HPDE6-E6E7 (cell line): ENCODE results near the gene NHSL2.
"Not testable (repeated sequence)": the region's sequence is repeated elsewhere in the genome, so short reads cannot be mapped to it uniquely, and the experiment has no call there.

Experiments used
- DNase-seq: peaks from one replicate; pipeline ENCODE4 v3.0.0; 2011; ENCODE audit warnings: missing footprints; ENCODE audit errors: extremely low spot score

Gene NHSL2

DNA sequence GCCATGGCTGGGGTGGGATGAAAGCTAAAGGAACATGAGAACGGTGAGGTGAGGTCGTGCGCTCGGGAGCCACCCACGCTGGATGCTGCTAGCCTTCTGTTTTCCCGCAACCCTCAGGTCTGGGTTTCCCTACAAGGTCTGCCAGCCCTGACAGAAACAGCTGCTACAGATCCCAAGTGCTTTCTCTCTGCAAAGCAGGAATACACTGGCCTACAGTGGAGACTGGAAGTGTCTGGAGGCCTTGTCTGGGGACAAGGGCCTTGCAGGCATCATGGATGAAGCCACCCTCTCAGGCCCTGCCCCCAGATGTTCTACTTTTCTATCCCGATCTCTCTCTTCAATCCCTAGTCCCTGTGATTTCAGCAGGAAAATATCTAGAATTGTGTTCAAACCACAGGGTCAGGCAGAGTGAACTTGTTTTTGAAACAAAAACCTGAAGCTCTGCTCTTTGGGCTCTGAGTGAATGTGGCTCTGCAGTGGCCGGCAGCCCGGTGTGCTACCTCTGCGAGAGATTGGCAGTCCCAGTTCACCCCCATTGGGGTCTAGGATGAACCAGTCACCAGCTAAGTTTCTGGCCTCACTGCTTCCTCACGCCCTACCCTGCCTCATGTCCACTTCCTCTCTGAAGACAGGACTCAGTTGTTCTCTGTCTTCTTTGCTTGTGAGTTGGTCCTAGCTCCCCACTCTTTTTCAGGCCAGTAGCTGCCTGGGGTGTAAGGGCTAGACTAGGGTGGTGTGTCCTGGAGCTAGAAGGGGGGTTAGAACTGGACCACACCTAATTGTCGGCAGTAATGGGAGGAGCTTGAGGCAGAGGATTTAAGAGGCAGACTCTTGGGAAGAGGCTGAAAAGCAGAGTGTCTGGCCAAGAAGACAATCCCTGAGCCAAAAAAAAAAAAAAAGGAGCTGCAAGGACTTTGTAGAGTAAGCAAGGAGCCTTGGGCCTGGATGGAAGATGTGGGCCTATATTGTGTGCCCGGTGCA is 131.5 kb downstream of the NHSL2 start:
- DNase-seq = no peak

DNA sequence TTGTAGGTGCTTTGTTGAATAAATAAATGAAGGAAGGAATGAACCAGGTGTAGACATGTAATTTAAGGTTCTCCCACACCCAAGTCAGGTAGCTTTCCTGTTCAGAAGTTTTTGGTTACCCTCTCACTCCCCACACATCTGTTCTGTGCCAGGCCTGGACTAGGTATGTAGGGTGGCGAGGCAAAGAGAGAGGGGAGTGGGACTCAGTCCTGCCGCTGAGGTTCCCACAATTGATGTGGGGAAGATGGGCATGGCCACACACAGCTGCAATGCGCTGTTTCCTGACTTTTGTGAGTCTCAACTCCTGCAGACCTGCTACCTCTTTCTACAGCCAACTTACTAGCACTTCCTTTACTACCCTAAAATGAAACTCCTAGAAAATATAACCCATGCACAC is 132.2 kb downstream of the NHSL2 start:
- no peak for DNase-seq

DNA sequence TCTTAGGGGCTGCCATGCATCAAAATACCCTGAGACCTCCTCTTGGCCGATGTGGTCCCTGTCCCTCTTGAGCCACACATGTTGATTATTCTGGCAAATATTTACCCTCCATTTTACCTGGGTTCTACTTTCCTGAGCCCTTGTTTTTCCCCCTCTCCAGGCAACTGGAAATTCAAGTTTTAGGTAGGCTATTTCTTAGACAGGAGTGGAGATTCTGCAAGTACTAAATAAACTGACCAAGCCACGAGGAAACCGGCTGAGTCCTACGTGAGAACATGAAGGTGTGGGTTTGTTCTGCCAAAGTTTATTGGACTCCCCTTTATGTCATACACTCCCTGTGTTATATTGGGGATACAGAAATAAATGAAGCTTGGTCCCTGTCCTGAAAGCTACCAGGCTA is 133.0 kb downstream of the NHSL2 start:
- DNase-seq = no peak

DNA sequence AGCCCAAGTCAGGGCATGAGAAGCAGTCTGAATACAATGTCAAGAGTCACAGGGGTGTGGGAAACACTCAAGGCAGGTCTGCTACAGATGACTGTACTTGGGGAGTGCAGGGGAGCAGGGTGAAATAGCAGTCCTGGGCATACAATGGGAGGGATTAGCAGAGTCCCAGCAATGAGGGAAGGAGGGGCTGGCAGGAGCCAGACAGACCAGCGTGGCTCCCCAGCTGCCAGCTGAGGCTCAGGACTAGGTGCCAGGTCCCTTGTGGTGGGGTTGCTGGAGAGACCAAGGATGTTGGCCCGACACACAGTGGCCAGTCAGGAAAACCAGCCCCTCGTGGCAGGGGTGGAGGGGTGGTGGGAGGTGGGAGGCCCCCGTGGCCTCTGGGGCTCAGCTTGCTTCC is 134.5 kb downstream of the NHSL2 start:
- no peak for DNase-seq

DNA sequence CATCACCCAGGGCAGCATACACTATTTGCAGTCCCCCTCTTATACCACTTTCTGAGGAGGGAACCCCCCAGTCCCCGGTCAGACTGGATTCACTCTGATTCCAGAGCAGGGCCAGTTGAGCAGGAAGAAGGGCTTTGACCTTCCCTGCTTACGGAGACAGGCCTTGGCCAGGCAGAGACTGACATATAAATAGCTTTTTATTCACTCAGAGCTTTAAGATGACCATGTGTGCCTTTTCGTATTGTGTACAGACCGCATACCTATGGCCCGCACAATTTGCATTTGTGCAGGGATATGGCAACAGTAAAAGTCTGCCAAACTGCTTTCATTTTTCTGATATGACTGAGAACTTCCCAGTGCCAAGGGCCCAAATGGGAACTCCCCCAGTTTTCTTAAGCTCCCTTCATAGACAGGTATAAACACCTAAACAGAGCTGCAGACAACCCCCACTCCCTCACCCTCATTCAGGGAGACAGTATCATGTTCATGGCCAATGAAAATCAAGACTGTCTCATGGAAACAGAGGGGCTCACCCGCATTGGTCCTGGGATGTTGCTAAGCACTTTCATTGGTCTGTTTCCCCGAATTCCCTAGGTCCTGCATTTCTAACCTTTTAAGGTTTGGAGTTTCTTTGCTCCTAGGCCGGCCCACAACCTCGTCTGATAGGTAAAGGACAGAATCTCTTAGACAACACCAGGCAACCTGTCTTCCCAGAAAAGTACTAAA is 135.1 kb downstream of the NHSL2 start:
- DNase-seq = no peak

DNA sequence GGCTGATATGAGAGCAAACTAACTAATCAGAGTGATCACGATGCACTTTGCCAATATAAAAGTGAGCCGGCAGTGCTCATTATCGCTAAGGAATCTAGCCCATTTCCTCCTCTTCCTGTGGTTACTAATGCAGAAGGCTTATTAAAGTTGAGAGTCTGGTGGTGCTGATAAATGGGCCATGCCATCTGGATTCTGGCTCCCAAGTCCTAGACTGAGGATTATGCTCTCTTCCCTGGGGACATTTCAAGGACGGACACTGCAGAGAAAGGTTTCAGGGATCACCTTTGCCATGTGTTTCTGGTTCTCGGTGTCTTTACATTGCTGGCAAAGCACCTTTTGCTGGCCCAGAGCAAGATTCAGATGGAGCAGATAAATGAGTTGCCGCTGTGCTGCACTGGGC is 135.8 kb downstream of the NHSL2 start:
- DNase-seq = no peak

DNA sequence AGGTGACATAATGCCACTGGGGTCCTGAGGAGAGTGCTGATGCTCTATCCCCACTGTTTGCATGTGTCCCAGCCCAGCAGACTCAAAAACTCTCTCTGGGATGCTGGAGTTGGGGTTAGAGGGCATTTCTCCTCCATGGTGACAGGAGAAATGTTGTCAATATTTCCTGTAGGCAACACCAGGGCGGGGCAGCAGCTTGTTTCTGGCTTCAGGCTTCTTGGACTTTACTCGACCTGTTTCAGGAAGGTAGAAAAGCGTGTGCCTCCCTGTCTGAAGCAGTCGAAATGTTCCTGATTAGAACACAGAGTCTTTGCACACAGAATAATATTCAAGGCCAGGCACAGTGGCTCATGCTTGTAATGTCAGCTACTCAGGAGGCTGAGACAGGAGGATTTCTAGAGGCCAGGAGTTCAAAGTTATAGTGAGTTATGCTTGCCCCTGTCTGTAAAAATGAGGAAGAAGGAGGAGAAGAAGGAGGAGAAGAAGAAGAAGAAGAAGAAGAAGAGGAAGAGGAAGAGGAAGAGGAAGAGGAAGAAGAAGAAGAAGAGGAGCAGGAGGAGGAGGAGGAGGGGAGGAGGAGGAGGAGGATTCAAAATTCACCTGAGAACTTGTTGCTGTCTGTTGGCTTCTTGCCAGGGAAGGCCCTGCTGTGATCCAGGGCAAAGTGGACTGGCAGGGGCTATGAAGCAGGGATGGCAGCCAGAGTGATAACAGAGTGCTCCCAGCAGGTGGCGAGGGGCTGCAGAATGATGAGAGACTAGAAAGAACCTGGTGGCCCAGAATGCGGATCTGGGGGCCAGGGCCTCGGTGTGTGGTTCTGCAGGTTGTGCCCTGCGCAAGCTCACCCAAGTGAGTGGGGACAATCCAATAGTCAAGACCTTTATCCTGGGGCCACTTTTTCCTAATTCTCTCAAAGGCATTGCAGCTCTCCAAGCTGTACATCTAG is 138.1 kb downstream of the NHSL2 start:
- no peak for DNase-seq

DNA sequence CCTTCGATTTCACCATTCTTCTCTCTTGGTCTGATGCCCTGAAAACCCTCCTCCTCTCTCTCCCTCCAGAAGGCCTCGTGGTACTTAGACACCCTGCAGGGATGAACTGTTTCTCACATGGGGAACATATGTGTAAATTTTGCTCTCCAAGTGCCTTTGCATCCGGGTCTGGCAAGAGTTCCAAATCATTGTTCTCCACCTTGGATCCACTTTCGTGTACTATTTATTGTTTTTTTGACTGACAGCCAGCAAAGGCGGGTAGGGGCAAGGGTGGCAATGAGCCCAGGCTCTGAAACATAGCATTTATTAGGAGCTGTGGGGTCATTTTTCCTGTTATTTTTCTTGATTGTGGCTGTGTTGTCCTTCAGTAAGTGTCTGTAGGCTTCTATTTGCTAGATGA is 139.4 kb downstream of the NHSL2 start:
- DNase-seq = no peak

DNA sequence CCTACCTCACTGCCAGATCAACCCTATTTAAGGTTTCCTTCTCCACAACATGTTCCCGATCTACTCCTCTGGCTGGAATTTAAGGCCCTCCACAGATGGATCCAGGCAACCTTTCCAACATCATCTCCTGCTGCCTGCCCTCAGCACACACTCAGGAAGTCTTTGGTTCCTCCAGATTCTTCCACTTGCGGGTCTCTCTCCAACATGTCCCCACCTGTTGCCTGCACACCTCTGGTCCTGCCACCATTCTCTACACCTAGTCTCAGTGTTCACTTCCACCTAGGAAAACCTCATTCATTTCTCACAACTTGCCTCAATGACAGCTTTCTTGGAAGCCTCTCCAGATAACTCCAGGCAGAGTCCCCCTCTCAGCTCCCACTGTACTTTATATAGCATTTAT is 140.9 kb downstream of the NHSL2 start:
- no peak for DNase-seq

DNA sequence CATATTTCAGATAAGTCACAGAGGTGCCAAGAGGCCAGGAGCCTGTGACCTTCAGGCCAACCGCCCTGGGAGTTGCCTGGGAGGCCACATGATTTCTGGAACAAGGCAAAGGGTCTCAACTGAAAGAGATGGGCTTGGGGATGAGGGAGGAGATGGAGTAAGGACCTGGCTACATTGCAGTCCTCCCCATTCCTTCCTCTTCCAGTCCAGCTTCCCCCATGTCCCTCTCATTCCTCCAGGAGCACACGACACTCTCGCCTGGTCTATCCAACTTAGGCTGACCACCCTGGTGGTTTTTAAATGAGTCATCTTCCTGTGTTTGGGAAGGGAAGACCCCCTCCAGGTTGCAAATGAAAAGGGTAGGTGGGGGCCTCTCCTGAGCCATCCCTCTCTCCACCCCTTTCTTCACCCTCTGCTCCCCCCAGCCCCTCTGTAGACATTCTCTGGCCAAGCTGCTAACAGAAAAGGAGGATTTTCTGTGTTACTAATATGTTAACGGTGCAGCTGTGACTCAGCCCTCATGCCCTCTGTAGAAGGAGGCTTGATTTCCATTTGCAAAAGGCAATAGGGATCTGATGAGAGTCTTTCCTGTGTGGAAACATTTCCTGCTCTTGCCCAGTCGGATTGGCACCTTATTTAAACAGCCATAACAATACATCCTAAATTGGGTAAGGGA is 141.9 kb downstream of the NHSL2 start:
- no peak for DNase-seq

DNA sequence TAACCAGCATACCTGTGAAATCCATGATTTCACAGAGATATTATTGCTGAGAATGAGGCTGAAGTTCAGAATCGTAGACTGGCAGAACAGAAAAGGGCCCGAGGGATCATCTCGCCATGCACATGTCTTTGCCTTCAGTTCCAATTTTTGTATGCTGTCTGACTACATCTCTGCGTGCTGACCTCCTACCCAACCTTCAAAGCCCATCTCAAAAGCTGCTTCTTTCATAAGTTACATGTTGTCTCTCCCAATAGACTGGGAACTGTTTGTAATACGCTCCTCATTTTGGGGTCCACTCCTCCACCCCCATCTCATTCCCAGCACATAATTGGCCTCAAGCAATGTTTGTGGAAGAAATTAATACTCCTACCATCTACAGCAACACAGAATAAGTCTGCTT is 142.9 kb downstream of the NHSL2 start:
- DNase-seq = no peak

DNA sequence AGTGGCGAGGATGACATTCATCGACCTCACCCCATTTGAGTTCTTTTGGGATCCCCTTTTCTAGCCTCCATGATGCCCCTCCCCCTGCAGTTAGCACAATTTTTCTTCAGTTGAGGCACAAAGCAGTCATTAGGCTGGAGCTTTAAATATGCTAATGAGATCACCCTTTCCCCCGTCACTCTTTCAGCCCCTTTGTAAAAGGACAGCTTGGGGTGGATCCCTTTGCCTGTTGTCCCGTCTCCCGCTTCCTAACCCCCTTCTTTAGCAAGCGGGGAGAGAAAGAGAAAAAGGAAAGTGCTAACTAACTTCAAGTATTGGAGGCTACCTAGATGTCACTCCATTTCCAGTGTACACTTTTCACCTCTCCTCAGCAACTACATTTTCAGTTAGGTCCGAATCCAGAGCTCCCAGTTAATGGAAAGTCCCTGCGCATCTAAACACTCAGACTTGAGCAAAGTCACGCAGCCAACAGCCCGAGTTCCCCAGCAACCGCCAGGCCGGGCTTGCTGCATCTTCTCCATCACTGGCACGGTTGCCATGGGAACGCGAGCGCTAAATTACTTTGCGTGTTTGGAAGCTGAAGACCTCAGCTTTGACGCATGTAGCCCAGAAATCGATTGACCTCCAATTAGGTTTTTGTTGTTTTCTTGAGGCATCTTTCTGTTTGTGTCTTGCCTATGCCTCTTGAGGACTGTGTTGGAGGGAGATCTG is 144.3 kb downstream of the NHSL2 start:
- no peak for DNase-seq

DNA sequence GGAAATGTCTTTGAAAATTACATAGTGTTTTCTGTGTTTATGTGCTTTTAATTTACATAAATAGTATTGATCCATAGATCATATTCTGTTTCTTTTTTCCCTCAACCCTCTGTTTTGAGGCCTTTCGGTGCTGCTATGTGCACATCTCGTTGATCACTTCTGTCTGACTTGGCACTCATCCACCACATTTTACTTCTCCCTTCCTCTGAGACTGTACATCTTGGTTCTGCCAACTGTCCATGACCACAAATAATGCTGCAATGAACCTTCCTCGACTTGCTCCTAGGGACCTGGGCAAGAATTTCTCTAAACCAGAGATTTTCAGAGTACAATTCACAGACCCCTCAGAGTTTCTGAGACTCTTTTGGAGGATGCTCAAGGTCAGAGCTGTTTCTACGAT is 146.7 kb downstream of the NHSL2 start:
- no peak for DNase-seq

DNA sequence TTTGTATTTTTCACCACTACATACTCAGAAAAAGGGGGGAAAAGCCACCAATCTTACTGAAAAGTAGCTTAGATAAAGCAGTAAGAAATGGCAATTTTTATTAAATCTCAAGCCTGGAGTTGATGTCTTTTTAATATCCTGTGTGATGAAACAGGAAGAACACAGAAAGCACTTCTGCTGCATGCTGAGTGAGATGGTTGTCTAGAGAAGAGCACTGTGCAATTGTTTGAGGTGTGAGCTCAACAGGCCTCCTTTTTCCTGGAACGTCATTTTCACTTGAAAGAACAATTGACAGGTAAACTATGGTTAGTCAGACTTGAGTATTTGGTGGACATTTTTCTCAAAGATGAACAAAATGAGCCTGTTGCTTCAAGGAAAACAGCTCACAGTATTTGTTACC is 147.2 kb downstream of the NHSL2 start:
- no peak for DNase-seq

DNA sequence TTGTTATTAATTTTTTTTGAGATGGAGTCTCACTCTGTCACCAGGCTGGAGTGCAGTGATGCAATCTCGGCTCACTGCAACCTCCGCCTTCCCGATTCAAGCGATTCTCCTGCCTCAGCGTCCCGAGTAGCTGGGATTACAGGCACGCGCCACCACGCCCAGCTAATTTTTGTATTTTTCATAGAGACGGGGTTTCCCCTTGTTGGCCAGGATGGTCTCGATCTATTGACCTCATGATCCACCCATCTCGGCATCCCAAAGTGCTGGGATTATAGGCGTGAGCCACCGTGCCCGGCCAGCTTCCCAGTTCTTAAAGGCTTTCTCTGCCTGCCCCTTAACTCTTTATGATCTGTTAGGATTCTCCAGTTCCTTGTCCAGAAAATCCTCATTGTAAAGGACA is 147.7 kb downstream of the NHSL2 start:
- not testable (repeated sequence) for DNase-seq

DNA sequence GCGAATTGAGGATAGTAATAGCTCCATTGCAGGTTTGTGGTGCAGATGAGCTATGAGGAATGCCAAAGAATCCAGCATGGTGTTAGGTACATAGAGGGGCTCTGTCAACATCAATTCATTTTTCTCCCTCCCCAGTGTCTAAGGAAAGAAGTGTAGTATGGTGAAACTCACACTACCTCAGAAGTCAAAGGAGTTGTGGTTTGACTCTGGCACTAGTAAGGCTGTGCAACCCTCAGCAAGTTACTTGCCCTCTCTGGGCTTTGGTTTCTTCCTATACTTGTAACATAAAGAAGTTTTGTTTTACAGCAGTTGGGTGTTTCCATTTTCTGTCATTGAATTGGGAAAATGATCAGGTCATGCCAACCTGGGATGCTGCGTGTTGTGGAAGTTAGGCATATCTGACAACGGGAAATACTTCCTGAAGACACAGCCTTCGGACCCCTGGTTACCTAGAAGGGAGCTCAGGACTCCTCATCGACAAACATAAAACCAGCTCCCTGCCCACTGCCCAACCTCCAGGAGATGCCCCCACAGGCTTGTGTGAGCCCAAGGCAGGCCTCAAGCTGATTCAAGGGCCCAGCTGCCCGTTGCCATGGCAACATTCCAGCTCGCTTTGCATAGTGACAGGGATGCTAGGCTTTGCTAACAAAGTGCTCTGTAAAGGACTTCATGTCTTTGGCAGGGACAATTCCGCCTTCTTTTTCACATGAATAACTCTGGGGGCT is 149.7 kb downstream of the NHSL2 start:
- no peak for DNase-seq

DNA sequence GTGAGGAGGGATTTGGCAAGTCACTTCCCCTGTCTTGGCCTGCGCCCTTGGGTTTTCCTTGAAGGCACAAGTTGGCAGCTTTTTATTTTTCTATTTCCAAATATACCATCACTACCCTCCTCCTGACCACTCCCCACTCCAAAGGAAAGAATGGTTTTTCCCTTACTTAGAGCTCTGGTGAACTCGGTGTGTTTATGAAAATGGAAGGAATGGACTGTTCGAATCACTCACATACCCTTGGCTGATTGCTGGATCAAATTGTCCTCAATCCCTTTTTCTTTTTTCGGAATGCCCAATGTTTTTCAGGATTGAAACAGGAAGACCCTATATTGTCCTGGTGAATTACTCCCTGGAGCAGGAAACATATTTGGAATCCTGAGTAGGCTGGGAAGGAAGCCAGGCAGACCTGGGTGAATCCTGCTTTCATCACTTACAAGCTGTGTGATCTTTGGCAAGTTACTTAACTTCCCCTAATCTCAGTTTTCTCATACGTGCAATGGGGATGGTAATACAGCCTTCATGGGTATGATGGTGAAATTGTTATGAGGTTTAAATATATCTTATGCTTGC is 150.4 kb downstream of the NHSL2 start:
- no peak for DNase-seq

DNA sequence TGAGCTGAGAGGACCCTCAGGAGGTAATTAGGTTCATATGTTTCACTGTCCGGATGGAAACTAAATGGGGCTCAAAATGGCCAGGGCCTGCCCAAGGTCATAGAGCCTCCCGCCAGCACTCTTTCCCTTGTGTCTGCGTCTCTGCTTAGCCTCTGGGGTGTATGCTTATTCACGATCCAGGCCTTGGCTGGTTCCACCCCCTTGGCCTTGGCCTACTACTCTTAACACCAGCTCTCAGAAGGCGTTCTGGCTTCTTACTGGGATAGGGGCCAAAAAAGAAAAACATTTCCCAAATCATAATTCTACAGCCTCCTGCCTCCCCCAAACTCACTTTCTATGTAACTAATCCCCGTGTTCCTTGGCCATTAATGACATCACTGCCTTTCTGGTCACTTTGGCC is 152.3 kb downstream of the NHSL2 start:
- no peak for DNase-seq

DNA sequence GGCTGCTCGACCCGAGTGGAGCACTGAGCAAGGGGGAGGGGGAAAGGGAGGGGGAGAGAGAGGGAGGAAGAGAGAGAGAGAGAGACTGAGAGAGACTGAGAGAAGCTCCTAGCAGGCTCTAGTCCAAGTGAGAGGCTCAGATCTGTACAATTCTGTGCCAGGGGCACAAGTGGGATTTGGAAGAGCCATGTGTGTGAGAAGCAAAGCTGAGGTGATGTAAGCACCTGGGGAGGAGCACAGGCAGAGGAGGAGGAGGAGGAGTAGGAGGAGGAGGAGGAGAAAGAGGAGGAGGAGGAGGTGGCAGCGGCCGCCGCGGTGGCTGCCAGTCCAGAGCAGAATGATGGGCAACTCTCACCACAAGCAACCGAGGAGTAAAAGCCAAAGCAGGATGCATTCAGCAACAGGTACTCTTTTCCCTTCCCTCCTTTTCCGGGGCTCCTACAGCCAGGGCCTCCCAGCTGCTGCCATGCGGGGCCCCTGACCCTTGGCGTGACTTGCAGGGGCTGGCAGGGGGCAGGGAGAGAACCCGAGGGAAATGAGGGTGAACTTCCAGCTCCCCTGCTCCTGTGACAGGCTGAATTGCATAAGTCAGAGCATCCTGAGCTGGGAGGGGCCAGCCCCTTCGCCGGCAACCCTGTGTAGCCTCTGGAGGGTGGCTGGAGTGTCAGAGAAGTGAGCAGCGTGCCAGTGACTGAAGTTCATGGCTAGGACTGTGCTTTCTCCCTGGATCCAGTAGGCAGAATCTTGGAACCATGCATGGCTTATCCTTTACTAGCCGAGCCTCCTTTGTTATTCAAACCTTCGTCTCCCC is 158.9 kb downstream of the NHSL2 start:
- no peak for DNase-seq
